SH-SY5Y (cell line): Measurements from ENCODE around the gene SPATA12.
A peak's percentile ranks its signal among the peaks of the same experiment; 100 is the strongest.

Source experiments
- GATA2 ChIP-seq: IDR thresholded peaks from 2 replicates; pipeline ENCODE4 v1.6.1; 2011; ENCODE audit warnings: mild to moderate bottlenecking, low read depth, low read length
- GATA3 ChIP-seq: IDR thresholded peaks from 2 replicates; pipeline ENCODE4 v1.6.1; 2011; ENCODE audit warnings: low read depth, mild to moderate bottlenecking, low read length, moderate library complexity

SPATA12 gene, protein sequence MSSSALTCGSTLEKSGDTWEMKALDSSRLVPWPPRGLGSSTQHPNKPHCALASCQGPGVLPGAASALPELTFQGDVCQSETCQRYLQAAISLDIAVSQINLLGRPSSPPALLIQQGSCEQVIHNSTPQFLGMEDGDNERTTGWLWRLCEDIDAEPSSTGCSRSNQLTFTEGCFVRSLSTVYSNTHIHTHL

DNA sequence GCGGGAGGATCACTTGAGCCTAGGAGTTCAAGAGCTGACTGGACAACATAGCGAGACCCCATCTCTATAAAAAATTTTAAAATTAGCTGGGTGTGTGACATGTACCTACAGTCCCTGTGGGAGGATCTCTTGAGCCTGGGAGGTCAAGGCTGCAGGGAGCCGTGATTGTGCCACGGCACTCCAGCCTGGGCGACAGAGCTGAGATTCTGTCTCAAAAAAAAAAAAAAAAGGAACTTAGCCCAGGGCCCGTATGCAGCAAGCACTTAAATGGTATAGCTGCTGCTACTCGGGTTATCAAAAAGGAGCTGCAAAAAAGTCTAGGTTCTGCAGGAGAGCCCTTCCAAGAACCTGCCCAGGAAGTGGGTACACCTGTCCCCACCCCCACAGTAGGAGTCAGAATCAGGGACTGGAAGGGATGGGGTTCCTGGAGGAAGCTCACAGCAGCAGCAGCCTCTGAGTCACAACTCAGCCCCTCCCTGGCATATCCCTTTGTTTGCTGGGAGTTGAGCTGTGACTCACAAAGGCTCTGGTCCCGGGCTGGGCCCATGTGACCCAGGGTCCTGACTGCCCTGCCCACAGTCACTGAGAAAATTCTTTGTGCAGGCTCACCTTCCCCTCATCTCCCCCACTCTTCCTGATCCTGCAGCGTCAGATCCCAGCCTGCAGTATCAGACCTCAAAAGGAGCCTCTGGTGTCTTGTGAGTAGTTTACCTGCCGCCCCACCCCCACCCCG is at the start of gene SPATA12:
Gene SPATA12, plus strand, starts transcription at position 576 of the 733 bp plus-strand sequence. CDS start 13,031 bp downstream, outside the sequence.
- TF ChIP-seq GATA3 (no peak), GATA2 (no peak)

DNA sequence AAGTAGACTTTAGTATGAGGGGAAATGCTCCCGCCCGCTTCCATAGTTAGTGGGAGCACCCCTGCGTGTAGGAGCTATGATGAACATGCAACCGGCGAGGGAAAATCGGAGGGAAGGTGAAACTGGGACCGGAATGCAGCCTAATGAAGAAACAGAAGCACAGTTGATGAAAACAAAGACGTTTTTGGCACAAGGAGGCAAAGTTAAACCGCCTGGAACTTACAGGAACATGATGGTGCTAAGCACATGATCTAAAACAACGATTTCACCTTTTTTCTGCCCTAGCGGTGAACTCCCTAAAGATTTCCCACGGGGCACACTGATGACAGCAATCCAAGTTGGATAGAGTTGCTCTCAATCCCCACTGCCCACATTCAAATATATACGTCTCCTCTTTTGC is 49.4 kb upstream of the SPATA12 start:
- TF ChIP-seq GATA2 (no peak), GATA3 (no peak)

DNA sequence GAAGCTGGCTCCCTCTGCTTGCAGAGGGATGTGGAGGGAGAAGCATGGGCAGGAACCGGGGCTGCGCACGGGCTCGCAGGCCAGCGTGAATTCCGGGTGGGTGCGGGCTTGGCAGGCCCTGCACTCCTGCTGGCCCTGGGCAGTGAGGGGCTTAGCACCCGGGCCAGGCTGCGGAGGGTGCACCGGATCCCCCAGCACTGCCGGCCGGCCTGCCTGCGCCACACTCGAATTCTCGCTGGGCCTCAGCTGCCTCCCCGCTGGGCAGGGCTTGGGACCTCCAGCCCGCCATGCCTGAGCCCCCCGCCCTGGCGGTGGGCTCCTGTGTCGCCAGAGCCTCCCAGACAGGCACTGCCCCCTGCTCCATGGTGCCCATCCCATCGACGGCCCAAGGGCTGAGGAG is 47.6 kb upstream of the SPATA12 start:
- TF ChIP-seq GATA2 (no peak), GATA3 (no peak)

DNA sequence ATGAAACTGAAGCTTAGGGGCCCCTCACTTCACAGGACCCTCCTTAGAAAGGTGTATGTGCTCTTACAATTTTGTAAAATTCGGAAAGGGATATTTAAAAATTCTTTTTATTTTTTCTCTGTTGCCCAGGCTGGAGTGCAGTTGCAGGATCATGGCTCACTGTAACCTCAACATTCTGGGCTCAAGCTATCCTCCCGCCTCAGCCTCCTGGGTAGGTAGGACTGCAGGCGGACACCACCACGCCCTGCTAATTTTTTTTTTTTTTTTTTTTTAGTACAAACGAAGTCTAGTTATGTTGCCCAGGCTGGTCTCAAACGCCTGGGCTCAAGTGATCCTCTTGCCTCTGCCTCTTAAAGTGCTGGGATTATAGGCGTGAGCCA is 45.1 kb upstream of the SPATA12 start:
- TF ChIP-seq GATA3 (no peak), GATA2 (no peak)

DNA sequence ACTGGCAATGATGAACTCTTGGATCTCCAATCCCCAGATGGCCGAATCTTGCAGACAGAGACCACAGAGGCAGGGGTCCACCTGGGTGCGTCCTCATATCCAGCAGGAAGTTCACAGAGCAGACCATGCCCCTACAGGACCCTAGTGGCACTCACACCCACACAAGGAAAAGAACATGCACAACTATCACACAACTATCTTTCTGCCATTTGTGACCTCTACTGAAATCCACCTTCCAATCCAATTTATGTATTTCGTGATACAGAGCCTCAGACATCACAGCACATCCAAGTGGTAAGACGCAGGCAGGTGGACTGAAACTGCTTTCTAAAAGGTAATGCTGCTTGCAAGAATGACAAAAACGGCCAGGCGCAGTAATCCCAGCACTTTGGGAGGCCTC is 44.6 kb upstream of the SPATA12 start:
- TF ChIP-seq GATA2, result no peak
- no peak for TF ChIP-seq GATA3

DNA sequence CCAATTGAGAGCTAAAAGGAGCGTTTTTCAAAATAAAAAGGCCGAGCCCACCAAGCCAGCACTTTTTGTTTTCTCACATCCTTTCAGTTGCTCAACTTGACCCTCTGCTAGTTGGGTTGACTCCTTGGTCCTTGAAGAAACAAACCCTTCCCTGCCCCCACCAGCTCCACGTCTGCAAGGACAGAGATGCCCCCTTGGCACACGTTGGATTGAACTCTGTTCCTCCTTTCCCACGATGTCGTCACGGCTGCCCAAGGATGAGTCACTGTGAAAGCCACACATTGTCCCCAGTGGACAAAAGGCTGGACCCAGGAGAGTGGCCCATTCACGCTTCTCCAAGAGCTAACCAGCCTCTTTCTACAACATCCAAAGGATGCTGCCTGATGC is 43.0 kb upstream of the SPATA12 start:
- no peak for TF ChIP-seq GATA2
- no peak for TF ChIP-seq GATA3

DNA sequence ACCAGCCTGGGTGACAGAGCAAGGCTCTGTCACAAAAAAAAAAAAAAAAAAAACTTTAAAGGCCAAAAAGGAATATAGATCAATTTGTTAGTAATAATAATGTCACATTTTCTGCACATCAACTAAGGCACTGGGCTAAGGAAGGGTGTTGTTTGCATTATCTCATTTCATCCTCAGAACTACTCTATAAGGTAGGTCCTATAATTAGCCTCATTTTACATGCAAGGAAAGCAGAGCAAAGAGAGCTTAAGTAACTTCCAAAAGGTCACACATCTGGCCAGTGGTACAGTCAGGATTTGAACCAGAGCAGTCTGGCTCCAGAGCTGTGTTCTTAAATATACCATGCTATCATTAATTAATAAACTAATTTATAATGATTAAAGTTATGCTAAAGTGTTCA is 42.2 kb upstream of the SPATA12 start:
- TF ChIP-seq GATA3 (no peak), GATA2 (no peak)

DNA sequence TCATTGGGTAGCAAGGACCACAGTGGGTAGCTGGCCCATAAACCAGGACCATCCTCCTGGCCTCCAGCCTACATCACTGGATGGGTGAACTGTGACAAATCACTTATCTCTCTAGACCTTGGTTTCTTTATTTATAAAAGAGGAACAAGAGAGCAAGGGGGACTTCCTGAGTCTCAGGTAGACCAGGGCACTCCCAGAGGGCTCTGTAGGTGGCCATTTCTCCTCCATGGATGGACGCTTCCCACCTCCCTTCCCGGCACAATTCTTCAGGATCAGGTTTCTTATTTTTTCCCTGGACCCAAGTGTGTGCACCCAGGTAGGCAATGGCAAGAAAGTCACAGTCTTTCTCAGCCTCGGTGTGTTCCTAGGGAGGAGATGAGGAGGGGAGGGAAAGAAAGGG is 41.4 kb upstream of the SPATA12 start:
- TF ChIP-seq GATA2, result no peak
- no peak for TF ChIP-seq GATA3

DNA sequence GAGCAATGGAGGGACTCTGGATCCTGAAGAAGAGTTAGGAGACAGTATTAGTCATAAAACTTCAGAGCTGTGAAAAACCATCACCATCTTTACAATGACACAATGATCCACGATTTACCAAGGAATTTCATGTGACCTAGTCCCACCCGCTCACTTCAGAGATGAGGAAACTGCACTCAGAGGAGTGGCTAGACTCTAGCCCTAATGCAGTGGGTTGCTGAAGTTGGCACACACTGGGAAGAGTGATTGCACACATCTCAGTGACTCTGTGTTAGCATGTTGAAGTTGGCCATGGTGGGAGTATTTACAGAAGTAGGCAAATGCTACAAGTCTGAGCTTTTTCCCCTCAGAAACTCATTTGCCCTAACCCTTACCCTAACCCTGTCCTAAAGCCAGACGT is 35.2 kb upstream of the SPATA12 start:
- no peak for TF ChIP-seq GATA2
- no peak for TF ChIP-seq GATA3

DNA sequence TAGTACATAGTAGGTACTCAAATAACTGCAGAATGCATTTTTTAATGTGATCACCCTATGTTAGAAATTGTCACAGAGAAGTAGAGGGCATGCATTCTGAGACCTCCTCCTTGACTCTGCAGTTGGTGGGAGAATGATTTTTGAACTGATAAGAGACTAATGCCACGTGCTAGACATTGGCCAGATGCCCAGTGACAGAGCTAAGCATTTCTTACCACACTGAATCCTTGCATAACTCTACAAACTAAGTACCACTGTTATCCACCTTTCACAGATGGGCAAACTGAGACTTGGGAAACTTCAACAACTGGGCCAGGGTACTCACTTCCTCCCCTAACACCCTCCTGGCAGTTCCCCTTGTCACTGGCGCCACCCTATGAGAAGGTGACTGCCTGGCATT is 33.5 kb upstream of the SPATA12 start:
- TF ChIP-seq GATA3 (no peak), GATA2 (peak; percentile 27; the same call in 1 of the 2 replicates)

DNA sequence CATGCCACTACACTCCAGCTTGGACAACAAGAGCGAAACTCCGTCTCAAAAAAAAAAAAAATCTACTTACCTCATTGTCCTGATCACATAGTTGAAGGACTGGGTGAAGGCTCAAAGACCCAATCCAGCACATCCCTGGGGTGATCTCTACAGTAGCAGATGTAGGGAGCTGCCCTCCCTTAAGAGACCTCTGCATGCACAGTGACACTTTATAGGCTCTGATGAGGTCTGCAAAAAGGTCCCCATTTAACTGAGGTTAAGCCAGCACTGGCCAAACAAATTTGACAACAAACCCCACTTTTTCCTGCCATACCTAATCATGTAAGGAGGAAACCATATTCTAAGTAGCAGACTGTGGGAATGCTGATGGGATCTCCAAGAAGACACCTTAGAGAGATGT is 31.1 kb upstream of the SPATA12 start:
- TF ChIP-seq GATA2 (no peak), GATA3 (no peak)

DNA sequence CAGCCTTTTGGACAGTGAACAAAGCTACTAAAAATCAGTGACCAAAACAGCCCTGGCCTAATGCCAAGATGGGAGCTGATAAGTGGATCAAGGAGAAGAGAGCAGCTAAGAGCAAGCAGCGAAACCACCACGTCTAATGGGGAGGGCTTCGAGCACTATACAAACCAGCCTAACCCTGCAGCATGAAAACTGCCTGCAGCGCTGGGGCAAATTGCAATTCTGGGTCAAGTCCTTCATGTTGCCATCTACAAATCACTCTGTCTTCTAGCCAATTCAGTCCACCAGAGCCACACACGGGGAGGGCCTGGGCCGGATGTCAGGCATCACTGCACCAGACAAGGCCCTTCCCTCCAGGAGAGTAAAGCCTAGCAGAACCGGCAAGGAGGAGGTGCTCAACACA is 30.5 kb upstream of the SPATA12 start:
- peak; percentile 89 for TF ChIP-seq GATA2
- TF ChIP-seq GATA3, result no peak

DNA sequence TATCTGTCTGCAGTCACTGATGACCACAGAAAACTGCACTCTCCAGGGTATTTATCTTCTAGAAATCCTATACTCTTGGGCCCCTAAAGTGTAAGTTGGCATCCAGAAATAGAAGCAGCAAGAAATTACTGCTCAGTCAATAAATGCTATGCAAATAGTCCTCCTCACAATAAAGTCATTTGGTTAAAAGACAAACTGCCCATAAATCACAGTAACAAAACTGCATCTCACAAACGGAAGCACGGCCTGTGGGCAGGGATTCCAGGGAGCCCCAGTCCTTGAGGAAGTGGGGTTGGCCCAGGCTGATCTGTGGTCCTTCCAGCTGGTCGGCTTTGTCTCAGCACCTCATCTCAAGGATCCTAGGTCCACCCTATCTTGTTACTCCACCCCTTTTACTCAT is 29.7 kb upstream of the SPATA12 start:
- no peak for TF ChIP-seq GATA2
- no peak for TF ChIP-seq GATA3

DNA sequence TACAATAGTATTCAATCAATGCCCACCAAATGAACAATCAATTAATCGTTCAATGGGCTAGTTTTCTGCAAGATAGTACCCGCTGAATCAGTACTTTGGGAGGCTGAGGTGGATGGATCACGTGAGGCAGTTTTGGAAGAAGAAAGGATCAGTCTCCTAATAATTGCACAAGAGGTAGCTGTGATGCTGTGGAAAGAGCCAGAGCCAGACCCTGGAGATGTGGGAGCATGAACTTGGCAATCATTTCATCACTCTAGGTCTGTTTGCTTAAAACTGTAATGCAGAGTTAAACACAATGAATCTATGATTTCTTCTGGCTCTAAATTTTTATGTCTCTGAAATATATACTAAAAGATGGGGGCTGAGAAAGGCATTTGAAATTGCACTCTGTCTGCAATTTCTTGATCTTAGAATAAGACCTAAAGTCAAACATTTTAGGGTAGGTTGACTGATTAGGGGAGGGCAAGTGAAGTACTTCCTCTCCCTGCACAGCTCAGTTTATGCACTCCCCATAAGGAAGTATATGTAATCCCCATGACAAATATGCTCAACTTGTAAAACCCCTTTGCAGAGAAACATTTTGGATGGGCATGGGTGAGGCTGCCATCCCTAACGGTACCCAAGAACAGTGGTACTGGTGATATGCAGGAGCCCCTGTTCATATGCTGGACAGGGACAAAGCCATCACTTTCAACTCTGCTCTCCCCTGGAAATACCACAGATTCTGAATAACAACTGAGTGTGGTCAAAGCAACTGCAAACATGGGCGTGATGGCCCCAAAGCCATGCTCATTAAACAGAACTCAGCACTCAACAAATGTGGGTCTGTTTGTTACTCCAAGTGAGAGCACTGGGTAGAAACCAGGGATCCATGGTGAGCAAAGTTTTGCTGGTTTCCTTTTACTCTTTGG is 28.6 kb upstream of the SPATA12 start:
- TF ChIP-seq GATA3 (no peak), GATA2 (no peak)
